HEK293 (cell line): ENCODE measurements around the gene PDCD4.

ENCODE experiments used
- KLF7 ChIP-seq: fragments of 450-650 bp; formaldehyde crosslinking; IDR thresholded peaks from 2 replicates; pipeline ENCODE4 v1.5.1; 2016; ENCODE audit warnings: missing biosample characterization, missing genetic modification characterization, borderline replicate concordance
- ZBTB17 ChIP-seq: fragments of 450-650 bp; formaldehyde crosslinking; IDR thresholded peaks from 2 replicates; pipeline ENCODE4 v1.5.1; 2016; ENCODE audit warnings: missing biosample characterization, missing genetic modification characterization
- ZFP3 ChIP-seq: fragments of 450-650 bp; formaldehyde crosslinking; IDR thresholded peaks from 2 replicates; pipeline ENCODE4 v1.5.1; 2016; ENCODE audit warnings: low read depth, missing biosample characterization, missing genetic modification characterization
- ZNF138 ChIP-seq: fragments of 450-650 bp; formaldehyde crosslinking; IDR thresholded peaks from 2 replicates; pipeline ENCODE4 v1.5.1; 2016; ENCODE audit warnings: missing biosample characterization, missing genetic modification characterization, borderline replicate concordance
- ZNF175 ChIP-seq: fragments of 450-650 bp; formaldehyde crosslinking; IDR thresholded peaks from 2 replicates; pipeline ENCODE4 v1.5.1; 2016; ENCODE audit warnings: missing biosample characterization, missing genetic modification characterization
- ZNF19 ChIP-seq: fragments of 450-650 bp; formaldehyde crosslinking; IDR thresholded peaks from 2 replicates; pipeline ENCODE4; 2016; ENCODE audit warnings: missing biosample characterization, missing genetic modification characterization, low read depth
- ZNF529 ChIP-seq: fragments of 450-650 bp; formaldehyde crosslinking; IDR thresholded peaks from 2 replicates; pipeline ENCODE4 v1.5.1; 2017; ENCODE audit warnings: missing genetic modification characterization, missing biosample characterization; ENCODE audit not compliant: insufficient replicate concordance
- ZNF544 ChIP-seq: fragments of 450-650 bp; formaldehyde crosslinking; IDR thresholded peaks from 2 replicates; pipeline ENCODE4 v1.5.0; 2017; ENCODE audit warnings: missing biosample characterization, missing genetic modification characterization
- ZNF585B ChIP-seq: fragments of 450-650 bp; formaldehyde crosslinking; IDR thresholded peaks from 2 replicates; pipeline ENCODE4 v1.5.1; 2016; ENCODE audit warnings: missing biosample characterization, missing genetic modification characterization
- ZNF707 ChIP-seq: fragments of 450-650 bp; formaldehyde crosslinking; IDR thresholded peaks from 2 replicates; pipeline ENCODE4 v1.5.1; 2016; ENCODE audit warnings: missing biosample characterization, missing genetic modification characterization
- ZNF791 ChIP-seq: fragments of 450-650 bp; formaldehyde crosslinking; IDR thresholded peaks from 2 replicates; pipeline ENCODE4 v1.5.1; 2016; ENCODE audit warnings: missing biosample characterization, missing genetic modification characterization
- ZNF792 ChIP-seq: fragments of 450-650 bp; formaldehyde crosslinking; IDR thresholded peaks from 2 replicates; pipeline ENCODE4 v1.5.1; 2016; ENCODE audit warnings: missing biosample characterization, missing genetic modification characterization
- TF ChIP-seq, protein P1 (sequence below): fragments of 450-650 bp; formaldehyde crosslinking; IDR thresholded peaks from 2 replicates; pipeline ENCODE4 v1.5.1; 2016; ENCODE audit warnings: missing biosample characterization, missing genetic modification characterization, borderline replicate concordance
- TF ChIP-seq, protein P2 (sequence below): fragments of 450-650 bp; IDR thresholded peaks from 2 replicates; pipeline ENCODE4 v1.5.1; 2018; ENCODE audit warnings: missing biosample characterization, missing genetic modification characterization
- TF ChIP-seq, protein P3 (sequence below): fragments of 450-650 bp; formaldehyde crosslinking; IDR thresholded peaks from 2 replicates; pipeline ENCODE4 v1.5.1; 2016; ENCODE audit warnings: missing biosample characterization, missing genetic modification characterization, low read depth
- TF ChIP-seq, protein P4 (sequence below): fragments of 450-650 bp; formaldehyde crosslinking; IDR thresholded peaks from 2 replicates; pipeline ENCODE4 v1.5.1; 2016; ENCODE audit warnings: missing biosample characterization, missing genetic modification characterization
- TF ChIP-seq, protein P5 (sequence below): fragments of 450-650 bp; formaldehyde crosslinking; optimal IDR thresholded peaks from 2 replicates; pipeline ENCODE3; 2016; ENCODE audit warnings: missing biosample characterization, mild to moderate bottlenecking, missing genetic modification characterization
- TF ChIP-seq, protein P6 (sequence below): fragments of 450-650 bp; formaldehyde crosslinking; IDR thresholded peaks from 2 replicates; pipeline ENCODE4 v1.5.1; 2016; ENCODE audit warnings: missing biosample characterization, missing genetic modification characterization
- TF ChIP-seq, protein P7 (sequence below): fragments of 450-650 bp; formaldehyde crosslinking; IDR thresholded peaks from 2 replicates; pipeline ENCODE4 v1.5.1; 2017; ENCODE audit warnings: missing biosample characterization, missing genetic modification characterization
- TF ChIP-seq, protein P8 (sequence below): fragments of 450-650 bp; formaldehyde crosslinking; IDR thresholded peaks from 2 replicates; pipeline ENCODE4 v1.5.1; 2017; ENCODE audit warnings: missing biosample characterization, mild to moderate bottlenecking, missing genetic modification characterization, moderate library complexity

Gene PDCD4

DNA sequence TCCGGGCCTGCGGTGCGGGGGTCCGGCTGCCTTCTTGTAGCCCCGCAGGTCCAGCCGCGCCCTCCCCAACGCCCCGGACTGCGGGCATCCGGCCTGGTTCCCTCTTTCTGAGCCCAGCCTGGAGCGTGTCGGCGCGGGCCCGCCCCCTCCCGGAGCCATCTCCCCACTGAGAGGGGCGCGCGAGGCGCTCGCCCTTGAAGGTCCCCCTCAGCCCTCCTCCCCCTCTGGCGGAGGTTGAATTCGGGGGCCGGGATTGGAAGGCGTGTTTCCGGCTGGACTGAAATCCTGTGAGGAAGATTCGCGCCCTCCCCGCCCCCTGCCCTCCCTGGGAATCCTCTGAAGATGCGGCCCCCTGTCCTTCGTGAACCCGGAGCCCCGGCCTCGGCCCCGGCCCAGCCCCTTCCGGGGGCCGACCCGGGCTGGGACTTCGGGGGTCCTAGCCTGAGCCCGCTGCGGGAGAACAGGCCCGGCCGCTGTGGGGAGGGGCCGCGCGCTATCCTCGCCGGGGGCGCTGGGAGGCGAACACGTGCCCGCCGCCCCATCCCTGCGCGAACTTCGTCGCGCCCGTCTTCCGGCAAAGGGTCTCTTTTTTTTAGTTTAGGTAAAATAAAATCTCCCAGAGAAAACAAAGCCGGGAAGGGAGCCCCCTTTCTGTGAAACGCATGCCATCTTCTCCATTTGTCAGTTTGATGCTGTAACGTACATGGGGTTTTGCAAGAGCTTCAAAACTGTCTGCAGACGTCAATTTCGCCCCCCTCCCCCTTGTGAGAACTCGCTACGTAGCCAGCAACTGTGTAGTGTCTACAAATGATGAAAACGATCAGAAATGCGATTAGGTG lies 636 bp downstream of the PDCD4 start (continued):
- TF ChIP-seq, protein P1, sequence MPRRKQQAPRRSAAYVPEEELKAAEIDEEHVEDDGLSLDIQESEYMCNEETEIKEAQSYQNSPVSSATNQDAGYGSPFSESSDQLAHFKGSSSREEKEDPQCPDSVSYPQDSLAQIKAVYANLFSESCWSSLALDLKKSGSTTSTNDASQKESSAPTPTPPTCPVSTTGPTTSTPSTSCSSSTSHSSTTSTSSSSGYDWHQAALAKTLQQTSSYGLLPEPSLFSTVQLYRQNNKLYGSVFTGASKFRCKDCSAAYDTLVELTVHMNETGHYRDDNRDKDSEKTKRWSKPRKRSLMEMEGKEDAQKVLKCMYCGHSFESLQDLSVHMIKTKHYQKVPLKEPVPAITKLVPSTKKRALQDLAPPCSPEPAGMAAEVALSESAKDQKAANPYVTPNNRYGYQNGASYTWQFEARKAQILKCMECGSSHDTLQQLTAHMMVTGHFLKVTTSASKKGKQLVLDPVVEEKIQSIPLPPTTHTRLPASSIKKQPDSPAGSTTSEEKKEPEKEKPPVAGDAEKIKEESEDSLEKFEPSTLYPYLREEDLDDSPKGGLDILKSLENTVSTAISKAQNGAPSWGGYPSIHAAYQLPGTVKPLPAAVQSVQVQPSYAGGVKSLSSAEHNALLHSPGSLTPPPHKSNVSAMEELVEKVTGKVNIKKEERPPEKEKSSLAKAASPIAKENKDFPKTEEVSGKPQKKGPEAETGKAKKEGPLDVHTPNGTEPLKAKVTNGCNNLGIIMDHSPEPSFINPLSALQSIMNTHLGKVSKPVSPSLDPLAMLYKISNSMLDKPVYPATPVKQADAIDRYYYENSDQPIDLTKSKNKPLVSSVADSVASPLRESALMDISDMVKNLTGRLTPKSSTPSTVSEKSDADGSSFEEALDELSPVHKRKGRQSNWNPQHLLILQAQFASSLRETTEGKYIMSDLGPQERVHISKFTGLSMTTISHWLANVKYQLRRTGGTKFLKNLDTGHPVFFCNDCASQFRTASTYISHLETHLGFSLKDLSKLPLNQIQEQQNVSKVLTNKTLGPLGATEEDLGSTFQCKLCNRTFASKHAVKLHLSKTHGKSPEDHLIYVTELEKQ (tag by site-specific recombination) = no peak
- TF ChIP-seq ZNF585B (tag by site-specific recombination) (no peak), ZNF175 (tag by site-specific recombination) (no peak), ZNF544 (tag by site-specific recombination) (no peak), ZNF707 (tag by site-specific recombination) (no peak), KLF7 (tag by site-specific recombination) (no peak), ZNF792 (tag by site-specific recombination) (no peak), ZFP3 (tag by site-specific recombination) (no peak), ZNF19 (tag by site-specific recombination) (no peak), ZNF791 (no peak), ZBTB17 (tag by site-specific recombination) (no peak), ZNF138 (tag by site-specific recombination) (no peak), ZNF529 (tag by site-specific recombination) (no peak)
- TF ChIP-seq, protein P2, sequence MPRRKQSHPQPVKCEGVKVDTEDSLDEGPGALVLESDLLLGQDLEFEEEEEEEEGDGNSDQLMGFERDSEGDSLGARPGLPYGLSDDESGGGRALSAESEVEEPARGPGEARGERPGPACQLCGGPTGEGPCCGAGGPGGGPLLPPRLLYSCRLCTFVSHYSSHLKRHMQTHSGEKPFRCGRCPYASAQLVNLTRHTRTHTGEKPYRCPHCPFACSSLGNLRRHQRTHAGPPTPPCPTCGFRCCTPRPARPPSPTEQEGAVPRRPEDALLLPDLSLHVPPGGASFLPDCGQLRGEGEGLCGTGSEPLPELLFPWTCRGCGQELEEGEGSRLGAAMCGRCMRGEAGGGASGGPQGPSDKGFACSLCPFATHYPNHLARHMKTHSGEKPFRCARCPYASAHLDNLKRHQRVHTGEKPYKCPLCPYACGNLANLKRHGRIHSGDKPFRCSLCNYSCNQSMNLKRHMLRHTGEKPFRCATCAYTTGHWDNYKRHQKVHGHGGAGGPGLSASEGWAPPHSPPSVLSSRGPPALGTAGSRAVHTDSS (tag by site-specific recombination) = 0 out of 2 replicates have a peak, but pooled peaks have one; percentile 4
- TF ChIP-seq, protein P3, sequence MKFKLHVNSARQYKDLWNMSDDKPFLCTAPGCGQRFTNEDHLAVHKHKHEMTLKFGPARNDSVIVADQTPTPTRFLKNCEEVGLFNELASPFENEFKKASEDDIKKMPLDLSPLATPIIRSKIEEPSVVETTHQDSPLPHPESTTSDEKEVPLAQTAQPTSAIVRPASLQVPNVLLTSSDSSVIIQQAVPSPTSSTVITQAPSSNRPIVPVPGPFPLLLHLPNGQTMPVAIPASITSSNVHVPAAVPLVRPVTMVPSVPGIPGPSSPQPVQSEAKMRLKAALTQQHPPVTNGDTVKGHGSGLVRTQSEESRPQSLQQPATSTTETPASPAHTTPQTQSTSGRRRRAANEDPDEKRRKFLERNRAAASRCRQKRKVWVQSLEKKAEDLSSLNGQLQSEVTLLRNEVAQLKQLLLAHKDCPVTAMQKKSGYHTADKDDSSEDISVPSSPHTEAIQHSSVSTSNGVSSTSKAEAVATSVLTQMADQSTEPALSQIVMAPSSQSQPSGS (tag by site-specific recombination) = 0 out of 2 replicates have a peak, but pooled peaks have one; percentile 30
- TF ChIP-seq, protein P4, sequence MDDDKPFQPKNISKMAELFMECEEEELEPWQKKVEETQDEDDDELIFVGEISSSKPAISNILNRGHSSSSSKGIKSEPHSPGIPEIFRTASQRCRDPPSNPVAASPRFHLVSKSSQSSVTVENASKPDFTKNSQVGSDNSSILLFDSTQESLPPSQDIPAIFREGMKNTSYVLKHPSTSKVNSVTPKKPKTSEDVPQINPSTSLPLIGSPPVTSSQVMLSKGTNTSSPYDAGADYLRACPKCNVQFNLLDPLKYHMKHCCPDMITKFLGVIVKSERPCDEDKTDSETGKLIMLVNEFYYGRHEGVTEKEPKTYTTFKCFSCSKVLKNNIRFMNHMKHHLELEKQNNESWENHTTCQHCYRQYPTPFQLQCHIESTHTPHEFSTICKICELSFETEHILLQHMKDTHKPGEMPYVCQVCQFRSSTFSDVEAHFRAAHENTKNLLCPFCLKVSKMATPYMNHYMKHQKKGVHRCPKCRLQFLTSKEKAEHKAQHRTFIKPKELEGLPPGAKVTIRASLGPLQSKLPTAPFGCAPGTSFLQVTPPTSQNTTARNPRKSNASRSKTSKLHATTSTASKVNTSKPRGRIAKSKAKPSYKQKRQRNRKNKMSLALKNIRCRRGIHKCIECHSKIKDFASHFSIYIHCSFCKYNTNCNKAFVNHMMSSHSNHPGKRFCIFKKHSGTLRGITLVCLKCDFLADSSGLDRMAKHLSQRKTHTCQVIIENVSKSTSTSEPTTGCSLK (tag by site-specific recombination) = no peak
- TF ChIP-seq, protein P5, sequence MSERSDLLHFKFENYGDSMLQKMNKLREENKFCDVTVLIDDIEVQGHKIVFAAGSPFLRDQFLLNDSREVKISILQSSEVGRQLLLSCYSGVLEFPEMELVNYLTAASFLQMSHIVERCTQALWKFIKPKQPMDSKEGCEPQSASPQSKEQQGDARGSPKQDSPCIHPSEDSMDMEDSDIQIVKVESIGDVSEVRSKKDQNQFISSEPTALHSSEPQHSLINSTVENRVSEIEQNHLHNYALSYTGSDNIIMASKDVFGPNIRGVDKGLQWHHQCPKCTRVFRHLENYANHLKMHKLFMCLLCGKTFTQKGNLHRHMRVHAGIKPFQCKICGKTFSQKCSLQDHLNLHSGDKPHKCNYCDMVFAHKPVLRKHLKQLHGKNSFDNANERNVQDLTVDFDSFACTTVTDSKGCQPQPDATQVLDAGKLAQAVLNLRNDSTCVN (tag by site-specific recombination) = peak; percentile 90
- TF ChIP-seq, protein P6, sequence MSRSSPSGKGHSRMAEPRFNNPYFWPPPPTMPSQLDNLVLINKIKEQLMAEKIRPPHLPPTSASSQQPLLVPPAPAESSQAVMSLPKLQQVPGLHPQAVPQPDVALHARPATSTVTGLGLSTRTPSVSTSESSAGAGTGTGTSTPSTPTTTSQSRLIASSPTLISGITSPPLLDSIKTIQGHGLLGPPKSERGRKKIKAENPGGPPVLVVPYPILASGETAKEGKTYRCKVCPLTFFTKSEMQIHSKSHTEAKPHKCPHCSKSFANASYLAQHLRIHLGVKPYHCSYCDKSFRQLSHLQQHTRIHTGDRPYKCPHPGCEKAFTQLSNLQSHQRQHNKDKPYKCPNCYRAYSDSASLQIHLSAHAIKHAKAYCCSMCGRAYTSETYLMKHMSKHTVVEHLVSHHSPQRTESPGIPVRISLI (tag by site-specific recombination) = no peak
- TF ChIP-seq, protein P7, sequence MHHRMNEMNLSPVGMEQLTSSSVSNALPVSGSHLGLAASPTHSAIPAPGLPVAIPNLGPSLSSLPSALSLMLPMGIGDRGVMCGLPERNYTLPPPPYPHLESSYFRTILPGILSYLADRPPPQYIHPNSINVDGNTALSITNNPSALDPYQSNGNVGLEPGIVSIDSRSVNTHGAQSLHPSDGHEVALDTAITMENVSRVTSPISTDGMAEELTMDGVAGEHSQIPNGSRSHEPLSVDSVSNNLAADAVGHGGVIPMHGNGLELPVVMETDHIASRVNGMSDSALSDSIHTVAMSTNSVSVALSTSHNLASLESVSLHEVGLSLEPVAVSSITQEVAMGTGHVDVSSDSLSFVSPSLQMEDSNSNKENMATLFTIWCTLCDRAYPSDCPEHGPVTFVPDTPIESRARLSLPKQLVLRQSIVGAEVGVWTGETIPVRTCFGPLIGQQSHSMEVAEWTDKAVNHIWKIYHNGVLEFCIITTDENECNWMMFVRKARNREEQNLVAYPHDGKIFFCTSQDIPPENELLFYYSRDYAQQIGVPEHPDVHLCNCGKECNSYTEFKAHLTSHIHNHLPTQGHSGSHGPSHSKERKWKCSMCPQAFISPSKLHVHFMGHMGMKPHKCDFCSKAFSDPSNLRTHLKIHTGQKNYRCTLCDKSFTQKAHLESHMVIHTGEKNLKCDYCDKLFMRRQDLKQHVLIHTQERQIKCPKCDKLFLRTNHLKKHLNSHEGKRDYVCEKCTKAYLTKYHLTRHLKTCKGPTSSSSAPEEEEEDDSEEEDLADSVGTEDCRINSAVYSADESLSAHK = no peak
- TF ChIP-seq, protein P8, sequence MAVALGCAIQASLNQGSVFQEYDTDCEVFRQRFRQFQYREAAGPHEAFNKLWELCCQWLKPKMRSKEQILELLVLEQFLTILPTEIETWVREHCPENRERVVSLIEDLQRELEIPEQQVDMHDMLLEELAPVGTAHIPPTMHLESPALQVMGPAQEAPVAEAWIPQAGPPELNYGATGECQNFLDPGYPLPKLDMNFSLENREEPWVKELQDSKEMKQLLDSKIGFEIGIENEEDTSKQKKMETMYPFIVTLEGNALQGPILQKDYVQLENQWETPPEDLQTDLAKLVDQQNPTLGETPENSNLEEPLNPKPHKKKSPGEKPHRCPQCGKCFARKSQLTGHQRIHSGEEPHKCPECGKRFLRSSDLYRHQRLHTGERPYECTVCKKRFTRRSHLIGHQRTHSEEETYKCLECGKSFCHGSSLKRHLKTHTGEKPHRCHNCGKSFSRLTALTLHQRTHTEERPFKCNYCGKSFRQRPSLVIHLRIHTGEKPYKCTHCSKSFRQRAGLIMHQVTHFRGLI (tag by site-specific recombination) = no peak
